Right renal cortex interstitium (tissue), 3 donors: Measurements from ENCODE around the gene PTPRH. TPM values are rescaled to one million over a fixed set of nuclear protein-coding genes. Genes with fewer than 3 reads are reported as not detected.
A peak's percentile ranks its signal among the peaks of the same experiment; 100 is the strongest.
"Not testable (repeated sequence)": the region's sequence is repeated elsewhere in the genome, so short reads cannot be mapped to it uniquely, and the experiment has no call there.

Experiments used
- DNase-seq, 3 donors: peaks; one replicate each; pipeline ENCODE4 v3.0.0-alpha.2; 2013; ENCODE audit warnings: low read depth in 3 of 3, low spot score in 2 of 3
- polyA plus RNA-seq, 3 donors: library from polyadenylated mRNA; unstranded; fragments of 120-200 nt; gene quantifications; one replicate each; pipeline ENCODE4 v1.2.1, GENCODE V29; 2013; ENCODE audit not compliant: insufficient read length in 3 of 3

Gene PTPRH
- polyA plus RNA-seq, 3 donors = 0.04 to 0.07 (median 0.07) TPM

DNA sequence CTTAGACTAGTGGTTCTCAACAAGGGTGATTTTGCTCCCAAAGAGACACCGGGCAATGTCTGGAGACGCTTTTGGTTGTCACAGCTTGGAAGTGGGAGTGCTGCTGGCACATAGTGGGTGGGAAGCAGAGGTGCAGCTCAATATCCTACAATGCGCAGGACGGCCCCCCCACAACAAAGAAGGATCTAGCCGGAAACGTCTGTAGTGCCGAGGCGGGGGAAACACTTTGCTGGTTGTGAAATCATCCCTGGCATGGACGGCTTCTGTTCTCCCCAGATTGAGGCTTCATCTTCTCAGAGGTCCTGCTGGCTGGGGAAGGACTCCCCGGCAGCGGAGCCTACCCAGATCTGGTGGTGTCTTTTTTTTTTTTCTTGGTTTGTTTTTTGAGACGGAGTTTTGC lies 15.8 kb downstream of the PTPRH start:
- no peak for DNase-seq

- DNase-seq = no peak
Observed at GRCh38 chr19:55189403-55189835, 19.9 kb downstream of the PTPRH start.

GRCh38 chr19:55188625-55189024 lies 20.7 kb downstream of the PTPRH start:
- no peak for DNase-seq

- no peak for DNase-seq
Observed at GRCh38 chr19:55186080-55186479, 23.2 kb downstream of the PTPRH start.

DNA sequence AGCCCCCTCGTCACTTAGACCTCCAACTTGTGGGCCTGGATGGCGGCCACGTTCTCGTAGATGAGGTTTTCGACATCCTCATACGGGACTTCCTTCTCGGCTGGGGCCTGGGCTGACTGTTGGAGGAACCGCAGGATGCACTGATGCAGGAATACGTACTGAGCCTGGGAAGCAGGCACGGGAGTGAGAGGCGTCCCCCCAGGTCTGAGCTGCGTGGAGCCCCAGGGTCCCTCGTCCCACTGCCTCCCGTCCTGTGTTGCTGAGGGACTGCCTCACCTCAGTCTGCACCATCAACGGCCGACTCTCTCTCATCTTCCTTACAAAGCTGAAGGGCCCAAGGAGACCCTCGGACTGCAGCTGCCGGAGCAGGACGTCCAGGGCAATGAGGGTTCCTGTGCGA lies 27.6 kb downstream of the PTPRH start:
- no peak for DNase-seq

GRCh38 chr19:55179606-55180484 lies 29.5 kb downstream of the PTPRH start, which contains the start of gene SYT5:
Gene SYT5, minus strand, starts transcription at chr19:55180289. Its CDS starts 1,248 bp downstream, at chr19:55179041.
- DNase-seq = no peak

- peak in 1 of 3 donors; percentile 67 for DNase-seq
Observed at GRCh38 chr19:55178781-55179599, 30.3 kb downstream of the PTPRH start.

GRCh38 chr19:55176076-55176475 lies 33.2 kb downstream of the PTPRH start:
- DNase-seq = no peak

DNA sequence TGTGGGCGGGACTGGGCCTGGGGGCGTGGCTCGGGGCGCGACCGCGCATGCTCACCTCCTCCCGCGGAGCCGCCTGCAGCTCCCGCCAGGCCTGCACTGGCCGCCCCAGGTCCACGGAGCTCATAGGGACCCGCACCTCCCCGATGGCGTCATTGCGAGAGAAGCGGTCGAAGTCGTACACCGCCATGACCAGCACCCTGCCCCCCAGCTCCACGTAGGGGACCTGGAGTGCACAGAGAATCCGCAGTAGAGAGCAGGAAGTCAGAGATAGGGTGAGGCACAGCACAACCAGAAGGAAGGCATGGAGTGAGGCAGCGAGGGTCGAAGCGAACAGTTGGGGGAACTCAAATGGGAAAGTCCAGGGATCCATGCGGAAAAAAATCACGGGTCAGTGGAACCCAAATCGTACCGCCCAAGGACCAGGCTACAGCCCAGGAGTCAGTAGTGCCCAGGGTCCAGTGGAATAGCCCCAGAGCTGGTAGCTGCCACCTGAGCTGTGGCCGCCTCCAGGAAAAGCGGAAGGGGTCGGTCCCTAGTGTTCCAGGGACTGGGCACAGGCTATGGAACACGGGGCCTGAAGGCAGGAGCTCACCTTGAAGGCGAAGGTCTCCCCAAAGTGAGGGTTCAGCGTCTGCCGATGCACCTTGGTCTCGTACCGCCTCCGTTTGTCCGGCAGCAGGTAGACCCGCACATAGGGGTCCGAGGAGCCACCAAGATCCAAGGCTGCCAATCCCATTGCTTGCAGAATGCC lies 34.0 kb downstream of the PTPRH start:
- no peak for DNase-seq

DNA sequence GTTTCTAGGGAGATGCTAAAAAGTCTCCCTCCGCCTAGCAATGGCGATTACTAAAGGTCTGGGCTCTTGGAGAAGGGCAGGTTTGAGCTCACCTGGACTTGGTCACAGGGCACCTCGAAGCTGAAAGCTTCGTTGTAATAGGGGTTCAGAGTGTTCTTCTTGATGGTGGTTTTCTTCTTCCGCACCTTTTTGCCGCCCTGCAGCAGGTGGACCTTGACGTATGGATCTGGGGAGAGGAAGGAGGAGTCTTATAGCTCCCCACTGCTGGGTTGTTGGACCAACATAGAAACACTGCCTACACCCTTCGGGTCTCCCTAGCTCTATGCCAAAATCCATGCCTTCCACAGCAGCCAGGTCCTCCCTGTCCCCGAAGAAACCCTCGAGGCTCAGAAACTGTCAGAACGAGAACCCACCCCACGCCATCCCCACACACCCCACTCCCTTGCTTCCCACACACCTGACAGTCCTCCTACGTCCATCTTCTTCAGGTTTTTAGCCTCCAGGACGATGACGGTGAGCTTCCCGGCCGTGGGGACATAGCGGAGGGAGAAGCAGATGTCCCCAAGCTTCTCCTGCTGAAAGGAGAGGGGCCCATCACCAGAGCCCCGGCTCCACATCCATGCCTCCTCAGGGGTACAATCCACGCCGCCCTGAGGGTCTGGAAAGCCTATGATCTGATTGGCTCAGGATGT lies 34.7 kb downstream of the PTPRH start:
- DNase-seq = no peak

DNA sequence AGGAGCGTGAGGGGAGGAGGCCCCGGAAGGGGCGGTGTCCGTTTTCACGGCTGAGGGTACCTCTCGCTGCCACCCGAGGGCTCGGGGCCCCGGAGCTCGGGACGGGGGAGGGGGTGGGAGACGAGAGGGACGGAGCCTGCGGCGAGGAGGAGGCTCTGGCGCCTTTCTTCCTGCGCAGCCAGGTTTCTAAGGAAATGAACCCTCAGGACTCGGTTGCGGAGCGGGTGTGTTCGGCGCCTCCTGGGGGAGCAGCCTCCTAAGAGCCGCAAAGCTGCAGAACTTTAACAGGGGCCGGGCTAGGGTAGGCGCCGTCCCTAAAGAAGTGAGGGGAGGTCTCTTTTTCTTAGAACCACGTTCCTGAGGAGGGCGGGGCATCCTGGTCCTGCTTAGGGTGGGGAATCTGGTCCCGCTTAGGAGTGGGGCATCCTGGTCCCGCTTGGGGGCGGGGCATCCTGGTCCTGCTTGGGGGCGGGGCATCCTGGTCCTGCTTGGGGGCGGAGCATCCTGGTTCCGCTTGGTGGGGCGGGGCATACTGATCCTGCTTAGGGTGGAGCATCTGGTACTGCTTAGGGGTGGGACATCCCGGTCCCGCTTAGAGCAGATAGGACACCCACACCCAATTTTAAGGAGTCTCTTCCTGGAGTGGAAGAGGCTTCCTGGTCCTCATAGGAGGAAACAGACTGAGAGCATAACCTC lies 35.4 kb downstream of the PTPRH start:
- no peak for DNase-seq

DNA sequence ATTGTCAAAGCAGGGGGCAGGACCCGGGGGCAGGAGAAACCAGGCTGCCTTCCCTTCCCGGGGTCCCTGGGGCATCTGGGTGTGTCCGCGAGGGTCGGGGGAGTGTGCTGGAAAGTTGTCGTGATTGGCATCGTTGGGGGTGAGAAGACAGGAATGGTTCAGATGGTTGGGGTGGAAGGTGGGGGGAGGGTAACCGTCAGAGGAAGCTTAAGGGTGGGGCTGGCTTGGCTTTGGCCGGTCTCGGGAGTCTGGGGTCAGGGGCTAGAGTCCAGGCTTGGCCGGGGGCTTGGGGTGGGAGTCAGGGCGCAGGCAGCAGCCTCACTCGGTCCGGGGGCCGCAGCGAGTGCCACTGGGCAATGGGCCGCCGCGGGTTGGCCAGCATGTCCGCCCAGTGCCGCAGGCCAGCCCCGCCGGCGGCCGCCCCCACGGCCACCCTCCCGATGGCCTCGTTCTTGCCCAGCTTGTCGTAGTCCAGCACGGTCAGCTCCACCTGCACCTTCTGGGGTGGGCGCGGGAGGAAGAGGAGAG lies 36.1 kb downstream of the PTPRH start:
- no peak for DNase-seq

- no peak for DNase-seq
Observed at GRCh38 chr19:55172741-55173140, 36.6 kb downstream of the PTPRH start.

GRCh38 chr19:55172318-55172717 lies 37.0 kb downstream of the PTPRH start:
- DNase-seq = not testable (repeated sequence)

DNA sequence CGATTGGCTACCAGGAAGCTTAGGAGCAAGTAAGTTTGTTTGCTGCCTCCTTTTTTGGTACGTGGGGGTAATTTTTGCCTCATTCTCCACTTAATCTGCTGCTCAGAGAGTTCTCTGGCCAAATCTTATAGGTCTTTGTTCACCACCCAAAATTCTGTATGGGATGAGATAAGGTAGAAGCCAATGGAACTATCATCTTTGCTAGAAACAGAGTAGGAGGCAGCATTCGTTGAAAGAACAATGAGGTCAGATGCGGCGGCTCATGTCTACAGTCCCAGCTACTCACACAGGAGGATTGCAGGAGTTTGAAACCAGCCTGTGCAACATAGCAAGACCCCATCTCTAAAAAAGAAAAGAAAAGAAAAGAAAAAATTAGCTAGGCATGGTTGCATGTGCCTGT lies 37.9 kb downstream of the PTPRH start:
- DNase-seq = no peak

GRCh38 chr19:55169136-55169535 lies 40.2 kb downstream of the PTPRH start:
- no peak for DNase-seq

GRCh38 chr19:55166530-55167268 lies 42.6 kb downstream of the PTPRH start, which contains the start of gene DNAAF3:
Gene DNAAF3, minus strand, starts transcription at chr19:55166613. Its CDS starts 200 bp downstream, at chr19:55166413.
- peak; percentile 76 to 92 (median 83) for DNase-seq

GRCh38 chr19:55165952-55166529 lies 43.3 kb downstream of the PTPRH start:
- DNase-seq = no peak
